PFSK-1 (cell line): ENCODE data around the gene FASN.

Experiments
- POLR2AphosphoS5 ChIP-seq: IDR thresholded peaks from 2 replicates; pipeline ENCODE4 v1.6.1; 2012; ENCODE audit warnings: low read depth, mild to moderate bottlenecking, control low read depth, low read length, moderate library complexity
- TF ChIP-seq, protein P1 (sequence below), 2 experiments: IDR thresholded peaks; 2 replicates each; pipeline versions ENCODE4 v1.6.1 to v1.8.0; 2011 to 2012; ENCODE audit warnings: low read depth in 2 of 2, low read length in 2 of 2, control low read depth in 1 of 2, inconsistent platforms in 1 of 2, mild to moderate bottlenecking in 1 of 2, moderate library complexity in 1 of 2; ENCODE audit not compliant: insufficient read depth in 1 of 2

DNA sequence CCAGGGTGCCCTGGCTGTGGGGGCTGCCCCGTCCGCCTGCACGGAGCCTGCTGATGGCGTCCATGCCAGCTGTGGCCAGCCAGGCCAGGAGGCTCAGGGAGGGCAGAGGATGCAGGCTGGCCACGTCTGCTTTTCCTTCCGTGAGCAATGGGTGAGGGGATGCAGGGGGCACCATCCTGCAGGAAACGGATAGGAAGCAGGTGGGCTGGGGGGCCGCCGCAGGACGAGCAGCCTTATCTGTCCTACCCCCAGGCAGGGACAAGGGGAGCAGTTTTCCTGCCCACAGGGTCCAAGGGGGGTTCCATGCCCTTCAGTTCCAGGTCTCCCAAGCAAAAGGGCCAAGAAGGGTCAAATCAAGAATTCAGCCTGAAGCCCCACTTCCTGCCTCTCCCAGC is 39.2 kb downstream of the FASN start:
- TF ChIP-seq POLR2AphosphoS5, result no peak
- TF ChIP-seq, protein P1, sequence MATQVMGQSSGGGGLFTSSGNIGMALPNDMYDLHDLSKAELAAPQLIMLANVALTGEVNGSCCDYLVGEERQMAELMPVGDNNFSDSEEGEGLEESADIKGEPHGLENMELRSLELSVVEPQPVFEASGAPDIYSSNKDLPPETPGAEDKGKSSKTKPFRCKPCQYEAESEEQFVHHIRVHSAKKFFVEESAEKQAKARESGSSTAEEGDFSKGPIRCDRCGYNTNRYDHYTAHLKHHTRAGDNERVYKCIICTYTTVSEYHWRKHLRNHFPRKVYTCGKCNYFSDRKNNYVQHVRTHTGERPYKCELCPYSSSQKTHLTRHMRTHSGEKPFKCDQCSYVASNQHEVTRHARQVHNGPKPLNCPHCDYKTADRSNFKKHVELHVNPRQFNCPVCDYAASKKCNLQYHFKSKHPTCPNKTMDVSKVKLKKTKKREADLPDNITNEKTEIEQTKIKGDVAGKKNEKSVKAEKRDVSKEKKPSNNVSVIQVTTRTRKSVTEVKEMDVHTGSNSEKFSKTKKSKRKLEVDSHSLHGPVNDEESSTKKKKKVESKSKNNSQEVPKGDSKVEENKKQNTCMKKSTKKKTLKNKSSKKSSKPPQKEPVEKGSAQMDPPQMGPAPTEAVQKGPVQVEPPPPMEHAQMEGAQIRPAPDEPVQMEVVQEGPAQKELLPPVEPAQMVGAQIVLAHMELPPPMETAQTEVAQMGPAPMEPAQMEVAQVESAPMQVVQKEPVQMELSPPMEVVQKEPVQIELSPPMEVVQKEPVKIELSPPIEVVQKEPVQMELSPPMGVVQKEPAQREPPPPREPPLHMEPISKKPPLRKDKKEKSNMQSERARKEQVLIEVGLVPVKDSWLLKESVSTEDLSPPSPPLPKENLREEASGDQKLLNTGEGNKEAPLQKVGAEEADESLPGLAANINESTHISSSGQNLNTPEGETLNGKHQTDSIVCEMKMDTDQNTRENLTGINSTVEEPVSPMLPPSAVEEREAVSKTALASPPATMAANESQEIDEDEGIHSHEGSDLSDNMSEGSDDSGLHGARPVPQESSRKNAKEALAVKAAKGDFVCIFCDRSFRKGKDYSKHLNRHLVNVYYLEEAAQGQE (IDR thresholded peaks at IDR 0.05; ENCODE audit: insufficient read depth in 1 of 2, low read depth in 2 of 2, low read length in 2 of 2), result no peak
